ENCODE data around the gene DTNB. TPM values are rescaled to one million over a fixed set of nuclear protein-coding genes. Genes with fewer than 3 reads are reported as not detected.

DTNB gene
- total RNA-seq, 4 donors from 2014 or later, result 3.0 to 7.5 (median 4.3) TPM

GRCh38 chr2:25632396-25632795, 41.0 kb downstream of the DTNB start:
- H3K27ac ChIP-seq (replicated peaks in 1 of 4), result no peak overlapping the region
- H3K4me1 ChIP-seq, result no peaks in the 10 kb centered on the region
- intact Hi-C loops (cut with DNase I), result no loop called here
- no peaks in the 10 kb centered on the region for H3K9me3 ChIP-seq
- H3K27me3 ChIP-seq, result no peaks in the 10 kb centered on the region
- no peak overlapping the region for H3K4me3 ChIP-seq
- WGBS, result 97% methylated on average over 2 of the region's 2 CpGs
- H3K36me3 ChIP-seq, result peaks cover 0 to 7% (median 6%) of the 10 kb centered on the region in 4 donors
- DNase-seq (ENCODE audit: extremely low spot score), result no peak
- no peak for TF ChIP-seq POLR2AphosphoS5 (IDR thresholded peaks at IDR 0.05)
- no peak for TF ChIP-seq EP300 (IDR thresholded peaks at IDR 0.05)
- TF ChIP-seq CTCF (IDR thresholded peaks at IDR 0.05), result no peak
- TF ChIP-seq POLR2A (IDR thresholded peaks at IDR 0.05; ENCODE audit: low read depth), result no peak

- no peak for DNase-seq (ENCODE audit: extremely low spot score)
- no peaks in the 10 kb centered on the region for H3K4me1 ChIP-seq
- no peaks in the 10 kb centered on the region for H3K9me3 ChIP-seq
- 100% methylated on average over 2 of the region's 2 CpGs for WGBS
- TF ChIP-seq EP300 (IDR thresholded peaks at IDR 0.05), result no peak
- no peak for TF ChIP-seq CTCF (IDR thresholded peaks at IDR 0.05)
- no peak for TF ChIP-seq POLR2AphosphoS5 (IDR thresholded peaks at IDR 0.05)
- TF ChIP-seq POLR2A (IDR thresholded peaks at IDR 0.05; ENCODE audit: low read depth), result no peak
- intact Hi-C loops (cut with DNase I), result no loop called here
- no peak overlapping the region for H3K27ac ChIP-seq (replicated peaks in 1 of 4)
- no peaks in the 10 kb centered on the region for H3K27me3 ChIP-seq
- peaks cover 0 to 27% (median 15%) of the 10 kb centered on the region in 4 donors for H3K36me3 ChIP-seq
- H3K4me3 ChIP-seq, result no peak overlapping the region
Measured at GRCh38 chr2:25624635-25625034, 48.7 kb downstream of the DTNB start.

GRCh38 chr2:25623361-25623760, 50.0 kb downstream of the DTNB start:
- TF ChIP-seq CTCF (IDR thresholded peaks at IDR 0.05) (no peak), POLR2A (IDR thresholded peaks at IDR 0.05; ENCODE audit: low read depth) (no peak), EP300 (IDR thresholded peaks at IDR 0.05) (no peak), POLR2AphosphoS5 (IDR thresholded peaks at IDR 0.05) (no peak)
- intact Hi-C loops (cut with DNase I), result no loop called here
- no peak for DNase-seq (ENCODE audit: extremely low spot score)
- no peaks in the 10 kb centered on the region for H3K27me3 ChIP-seq
- H3K27ac ChIP-seq (replicated peaks in 1 of 4), result no peak overlapping the region
- peaks cover 0 to 27% (median 15%) of the 10 kb centered on the region in 4 donors for H3K36me3 ChIP-seq
- H3K4me1 ChIP-seq, result peaks cover 0 to 7% (median 6%) of the 10 kb centered on the region in 4 donors
- WGBS, result 88% methylated on average over 3 of the region's 3 CpGs
- no peak overlapping the region for H3K4me3 ChIP-seq
- no peaks in the 10 kb centered on the region for H3K9me3 ChIP-seq

- no peak overlapping the region for H3K4me3 ChIP-seq
- no peak overlapping the region for H3K27ac ChIP-seq (replicated peaks in 1 of 4)
- 88% methylated on average over 4 of the region's 4 CpGs for WGBS
- no peaks in the 10 kb centered on the region for H3K9me3 ChIP-seq
- H3K27me3 ChIP-seq, result no peaks in the 10 kb centered on the region
- H3K4me1 ChIP-seq, result peaks cover 4 to 17% (median 13%) of the 10 kb centered on the region in 4 donors
- TF ChIP-seq EP300 (IDR thresholded peaks at IDR 0.05), result no peak
- intact Hi-C loops (cut with DNase I), result no loop called here
- DNase-seq (ENCODE audit: extremely low spot score), result no peak
- H3K36me3 ChIP-seq, result peaks cover 0 to 14% (median 1%) of the 10 kb centered on the region in 4 donors
Measured at GRCh38 chr2:25620711-25621110, 52.7 kb downstream of the DTNB start.

GRCh38 chr2:25620077-25620476, 53.3 kb downstream of the DTNB start:
- H3K4me1 ChIP-seq, result peaks cover 4 to 17% (median 13%) of the 10 kb centered on the region in 4 donors
- TF ChIP-seq POLR2A (IDR thresholded peaks at IDR 0.05; ENCODE audit: low read depth), result no peak
- TF ChIP-seq EP300 (IDR thresholded peaks at IDR 0.05), result no peak
- TF ChIP-seq CTCF (IDR thresholded peaks at IDR 0.05), result no peak
- H3K27ac ChIP-seq (replicated peaks in 1 of 4), result no peak overlapping the region
- no peaks in the 10 kb centered on the region for H3K27me3 ChIP-seq
- H3K4me3 ChIP-seq, result no peak overlapping the region
- DNase-seq (ENCODE audit: extremely low spot score), result no peak
- 88% methylated on average over 5 of the region's 5 CpGs for WGBS
- no peaks in the 10 kb centered on the region for H3K9me3 ChIP-seq
- intact Hi-C loops (cut with DNase I), result no loop called here
- peaks cover 0 to 14% (median 0%) of the 10 kb centered on the region in 4 donors for H3K36me3 ChIP-seq

Data from esophagus muscularis mucosa (tissue), 4 donors.